WI38 (cell line): ENCODE data around the gene STBD1.

Source experiments
- H3K4me3 ChIP-seq: 2 replicates; pipeline ENCODE4 v1.5.1; 2011; ENCODE audit warnings: low read depth, mild to moderate bottlenecking, control low read depth, low read length
- TF ChIP-seq, protein P1 (sequence below): IDR thresholded peaks from 2 replicates; pipeline ENCODE4 v1.5.1; 2012; ENCODE audit warnings: low read depth, mild to moderate bottlenecking, control low read depth, low read length

Gene STBD1

GRCh38 chr4:76292730-76293129 is 13.8 kb upstream of the STBD1 start:
- no peak overlapping the region for H3K4me3 ChIP-seq
- TF ChIP-seq, protein P1, sequence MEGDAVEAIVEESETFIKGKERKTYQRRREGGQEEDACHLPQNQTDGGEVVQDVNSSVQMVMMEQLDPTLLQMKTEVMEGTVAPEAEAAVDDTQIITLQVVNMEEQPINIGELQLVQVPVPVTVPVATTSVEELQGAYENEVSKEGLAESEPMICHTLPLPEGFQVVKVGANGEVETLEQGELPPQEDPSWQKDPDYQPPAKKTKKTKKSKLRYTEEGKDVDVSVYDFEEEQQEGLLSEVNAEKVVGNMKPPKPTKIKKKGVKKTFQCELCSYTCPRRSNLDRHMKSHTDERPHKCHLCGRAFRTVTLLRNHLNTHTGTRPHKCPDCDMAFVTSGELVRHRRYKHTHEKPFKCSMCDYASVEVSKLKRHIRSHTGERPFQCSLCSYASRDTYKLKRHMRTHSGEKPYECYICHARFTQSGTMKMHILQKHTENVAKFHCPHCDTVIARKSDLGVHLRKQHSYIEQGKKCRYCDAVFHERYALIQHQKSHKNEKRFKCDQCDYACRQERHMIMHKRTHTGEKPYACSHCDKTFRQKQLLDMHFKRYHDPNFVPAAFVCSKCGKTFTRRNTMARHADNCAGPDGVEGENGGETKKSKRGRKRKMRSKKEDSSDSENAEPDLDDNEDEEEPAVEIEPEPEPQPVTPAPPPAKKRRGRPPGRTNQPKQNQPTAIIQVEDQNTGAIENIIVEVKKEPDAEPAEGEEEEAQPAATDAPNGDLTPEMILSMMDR: no peak

DNA sequence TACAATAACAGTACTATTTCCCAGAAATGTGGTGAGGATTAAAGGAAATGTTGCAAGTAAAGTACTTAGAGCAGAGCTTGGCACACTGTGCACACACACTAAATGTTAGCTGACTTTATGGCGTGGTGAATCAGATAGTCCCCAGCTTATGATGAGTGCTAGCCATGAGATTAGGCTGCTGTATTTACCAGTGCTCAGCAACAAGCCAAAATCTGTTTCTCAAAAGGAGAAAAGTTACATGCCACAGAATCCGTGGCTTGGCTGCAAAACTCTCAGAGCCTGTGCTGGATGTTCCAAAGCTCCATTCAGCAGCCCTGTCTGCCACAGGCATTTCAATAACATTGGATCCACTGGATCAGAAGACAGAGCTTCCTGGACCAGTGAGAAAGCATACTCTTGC is 12.8 kb upstream of the STBD1 start:
- TF ChIP-seq, protein P1: no peak
- no peak overlapping the region for H3K4me3 ChIP-seq

DNA sequence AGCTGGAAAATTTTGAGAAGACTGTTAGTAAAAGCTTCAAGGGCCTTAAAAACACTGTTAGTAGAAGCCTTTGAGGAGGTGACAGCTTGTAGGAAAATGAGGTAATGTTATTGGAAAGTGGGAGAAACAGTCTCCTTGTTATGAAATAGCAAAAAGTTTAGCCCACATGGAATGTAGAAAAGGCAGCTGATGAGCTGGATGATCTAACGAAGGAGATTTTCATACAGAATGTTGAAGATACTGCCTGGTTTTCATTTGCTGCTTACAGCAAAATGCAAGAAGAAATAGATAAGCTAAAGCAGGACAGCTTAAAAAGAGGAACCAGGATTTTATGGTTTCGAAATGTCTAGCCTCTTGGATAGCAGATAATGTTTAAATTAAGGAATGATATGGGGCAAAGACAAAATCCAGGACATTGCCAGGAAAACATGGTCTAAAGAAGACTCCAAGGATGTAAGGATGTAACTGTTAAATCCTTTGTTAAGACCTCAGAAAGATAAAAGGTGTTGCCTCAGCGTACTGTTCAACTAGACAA is 10.2 kb upstream of the STBD1 start:
- TF ChIP-seq, protein P1: no peak
- no peak overlapping the region for H3K4me3 ChIP-seq

GRCh38 chr4:76298227-76298626 is 8.3 kb upstream of the STBD1 start:
- no peak overlapping the region for H3K4me3 ChIP-seq
- TF ChIP-seq, protein P1: no peak

GRCh38 chr4:76300012-76300411 is 6.5 kb upstream of the STBD1 start:
- TF ChIP-seq, protein P1: no peak
- H3K4me3 ChIP-seq: no peak overlapping the region

DNA sequence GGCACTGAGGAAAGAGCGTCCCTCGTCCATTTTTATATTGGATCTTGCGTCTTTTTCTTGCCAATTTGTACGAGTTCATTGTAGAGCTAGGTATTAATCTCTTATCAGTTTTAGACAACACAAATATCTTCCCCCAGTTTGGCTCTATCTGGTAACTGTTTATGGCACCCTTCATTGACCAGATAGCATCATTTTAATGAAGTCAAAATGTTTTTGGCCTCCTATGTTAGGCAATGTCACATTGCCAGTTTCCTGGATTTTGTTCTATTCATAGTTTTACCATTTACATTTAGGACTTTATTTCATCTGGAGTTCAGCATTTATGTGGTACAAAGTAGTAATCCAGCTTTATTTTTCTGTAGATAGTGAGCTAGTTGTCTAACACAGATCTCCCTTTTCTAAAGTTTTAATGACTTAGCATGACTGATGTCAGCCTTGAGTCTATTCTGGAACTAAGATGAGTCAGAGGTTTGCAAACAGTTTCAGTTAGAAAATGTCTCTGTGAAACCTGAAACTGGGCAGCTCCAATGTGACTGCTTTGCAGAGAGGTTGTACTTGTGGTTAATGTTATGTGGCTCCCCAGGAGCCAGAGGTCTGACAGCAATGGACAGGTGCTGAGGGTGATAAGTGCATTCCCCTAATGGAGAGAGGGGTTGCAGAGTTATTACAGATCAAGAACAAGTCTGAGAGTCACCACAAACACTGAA is 5.3 kb upstream of the STBD1 start:
- no peak overlapping the region for H3K4me3 ChIP-seq
- TF ChIP-seq, protein P1: no peak

DNA sequence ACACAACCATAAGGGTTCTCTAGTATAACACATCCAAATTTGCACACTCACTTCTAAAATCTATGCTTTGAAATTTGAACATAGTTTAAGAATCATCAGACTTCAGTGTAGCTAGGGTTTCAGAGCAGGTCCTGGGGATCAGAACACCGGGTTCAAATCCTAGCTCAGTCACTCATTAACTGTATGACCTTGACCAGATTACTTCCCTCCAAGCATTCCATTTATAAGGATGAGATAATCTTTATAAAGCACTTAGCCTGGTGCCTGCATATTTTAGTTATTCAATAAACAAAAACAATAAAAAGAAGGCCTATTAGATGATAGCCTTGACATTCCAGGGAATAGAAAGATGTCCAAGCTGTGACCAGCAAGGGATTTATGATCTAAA is 4.8 kb upstream of the STBD1 start:
- TF ChIP-seq, protein P1: no peak

More for the DNA sequence above, 4.8 kb upstream of the STBD1 start:
- H3K4me3 ChIP-seq: no peak overlapping the region
